Left lung (tissue), 10 donors: ENCODE data around the gene PAX8. TPM values are rescaled to one million over a fixed set of nuclear protein-coding genes. Genes with fewer than 3 reads are reported as not detected.
A peak's percentile ranks its signal among the peaks of the same experiment; 100 is the strongest.

Experiments
- ATAC-seq: fragments of 200-7000 bp; cut with Tn5 transposase; one replicate; pipeline ENCODE4 v1.9.1; 2020; ENCODE audit warnings: moderate library complexity
- DNase-seq, 4 donors: peaks; one replicate each; pipeline ENCODE4 v3.0.0-alpha.2; 2013 to 2020
- H3K27ac ChIP-seq, 2 donors: fragments of 200-600 bp; sonication (generic) in 1 of 2; one replicate each; pipeline versions ENCODE4 v1.5.0 to v1.8.0; 2020 to 2021
- H3K27me3 ChIP-seq, 2 donors: fragments of 200-600 bp; sonication (generic) in 1 of 2; one replicate each; pipeline versions ENCODE4 v1.5.0 to v1.8.0; 2020 to 2021
- H3K36me3 ChIP-seq, 2 donors: fragments of 200-600 bp; sonication (generic) in 1 of 2; one replicate each; pipeline versions ENCODE4 v1.5.0 to v1.8.0; 2020 to 2021
- H3K4me1 ChIP-seq, 2 donors: fragments of 200-600 bp; one replicate each; pipeline ENCODE4 v1.8.0; 2021
- H3K4me3 ChIP-seq, 2 donors: fragments of 200-600 bp; sonication (generic) in 1 of 2; one replicate each; pipeline versions ENCODE4 v1.5.0 to v1.8.0; 2020 to 2021; ENCODE audit warnings: mild to moderate bottlenecking in 1 of 2
- H3K9me3 ChIP-seq, 2 donors: fragments of 200-600 bp; sonication (generic) in 1 of 2; one replicate each; pipeline versions ENCODE4 v1.5.0 to v1.8.0; 2020 to 2021
- CTCF ChIP-seq, 2 donors: fragments of 200-600 bp; sonication (generic) in 1 of 2; IDR thresholded peaks; one replicate each; pipeline versions ENCODE4 v1.5.0 to v1.8.0; 2021; ENCODE audit warnings: antibody characterized with exemption in 2 of 2
- intact Hi-C, 2 donors: fragments of 100-400 bp; cut with DNase I; formaldehyde crosslinking; loops; one replicate each; pipeline versions ENCODE4 v1.11.2 to v1.14.2; 2022
- polyA plus RNA-seq, 6 donors: library from polyadenylated mRNA; unstranded; fragments of 120-200 nt; gene quantifications; one replicate each; pipeline ENCODE4 v1.2.1, GENCODE V29; 2013; ENCODE audit not compliant: insufficient read length in 6 of 6
- total RNA-seq, 2 donors: library from RNA; stranded (reverse); fragmentation: NEBNext Ultra II Directional; extraction: Animal tissue kit (Norgen Biotek cat#: 25700); gene quantifications; one replicate each; pipeline ENCODE4 v1.2.1, GENCODE V29; 2021
- donor health status: DM: no; HTN: yes; CAD: no.
- donor health status: DM: no; HTN: no; CAD: no.

The PAX8 gene
- total and polyA plus RNA-seq, 8 donors: 2.6 to 16.8 (median 6.4) TPM

DNA sequence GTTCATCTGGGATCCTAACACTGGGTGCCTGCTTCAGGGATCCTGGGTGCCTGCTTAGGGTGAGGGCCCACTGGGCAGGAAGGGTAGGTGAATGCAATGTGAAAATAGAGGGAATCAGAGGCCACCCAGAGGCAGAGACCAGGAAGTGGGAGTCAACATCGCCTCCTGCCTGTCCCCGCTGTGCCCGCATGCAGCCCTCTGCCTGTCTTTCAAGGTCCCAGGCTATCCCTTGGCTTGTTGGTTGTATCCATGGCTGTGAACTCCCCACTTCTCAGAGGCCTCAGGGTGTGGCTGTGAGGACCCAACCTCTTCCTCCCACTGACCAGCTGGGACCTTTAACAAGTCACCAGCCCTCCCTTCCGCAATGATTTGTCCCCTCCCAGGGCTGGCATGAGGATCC, 78.5 kb downstream of the PAX8 start:
- Histone ChIP-seq H3K9me3 (no peaks in the 10 kb centered on the region), H3K36me3 (peaks cover 0 to 67% of the 10 kb centered on the region in 2 donors), H3K4me3 (no peak overlapping the region), H3K4me1 (peaks cover 0 to 14% of the 10 kb centered on the region in 2 donors), H3K27me3 (no peaks in the 10 kb centered on the region), H3K27ac (no peak overlapping the region)
- intact Hi-C loops: no loop called here
- no peak for TF ChIP-seq CTCF (IDR thresholded peaks at IDR 0.05)
- DNase-seq (peak in 1 of 4 donors; percentile 28), ATAC-seq (no peak)

GRCh38 chr2:113198790-113199612, 79.7 kb downstream of the PAX8 start:
- Histone ChIP-seq H3K9me3 (no peaks in the 10 kb centered on the region), H3K27me3 (no peaks in the 10 kb centered on the region), H3K4me3 (peak overlapping the region; percentile 72 to 92), H3K4me1 (peaks cover 0 to 14% of the 10 kb centered on the region in 2 donors), H3K27ac (peak overlapping the region; percentile 72 to 84), H3K36me3 (peaks cover 0 to 80% of the 10 kb centered on the region in 2 donors)
- intact Hi-C loops: loop anchor here in 1 of 2 donors (5.0 kb wide), 1 partner anchor 62 kb away; no protein-coding TSS in a partner anchor
- ATAC-seq: peak; percentile 96
- peak; percentile 94 to 97 for TF ChIP-seq CTCF (IDR thresholded peaks at IDR 0.05)
- DNase-seq: peak; percentile 70 to 97 (median 78)

GRCh38 chr2:113198048-113198789, 80.5 kb downstream of the PAX8 start:
- Histone ChIP-seq H3K36me3 (peaks cover 0 to 88% of the 10 kb centered on the region in 2 donors), H3K9me3 (no peaks in the 10 kb centered on the region), H3K4me3 (peak overlapping the region; percentile 72 to 92), H3K27ac (peak overlapping the region; percentile 72 to 84), H3K27me3 (no peaks in the 10 kb centered on the region), H3K4me1 (peaks cover 0 to 14% of the 10 kb centered on the region in 2 donors)
- no peak for TF ChIP-seq CTCF (IDR thresholded peaks at IDR 0.05)
- intact Hi-C loops: loop anchor here in 1 of 2 donors (5.0 kb wide), 1 partner anchor 61 kb away; no protein-coding TSS in a partner anchor
- ATAC-seq (no peak), DNase-seq (no peak)

DNA sequence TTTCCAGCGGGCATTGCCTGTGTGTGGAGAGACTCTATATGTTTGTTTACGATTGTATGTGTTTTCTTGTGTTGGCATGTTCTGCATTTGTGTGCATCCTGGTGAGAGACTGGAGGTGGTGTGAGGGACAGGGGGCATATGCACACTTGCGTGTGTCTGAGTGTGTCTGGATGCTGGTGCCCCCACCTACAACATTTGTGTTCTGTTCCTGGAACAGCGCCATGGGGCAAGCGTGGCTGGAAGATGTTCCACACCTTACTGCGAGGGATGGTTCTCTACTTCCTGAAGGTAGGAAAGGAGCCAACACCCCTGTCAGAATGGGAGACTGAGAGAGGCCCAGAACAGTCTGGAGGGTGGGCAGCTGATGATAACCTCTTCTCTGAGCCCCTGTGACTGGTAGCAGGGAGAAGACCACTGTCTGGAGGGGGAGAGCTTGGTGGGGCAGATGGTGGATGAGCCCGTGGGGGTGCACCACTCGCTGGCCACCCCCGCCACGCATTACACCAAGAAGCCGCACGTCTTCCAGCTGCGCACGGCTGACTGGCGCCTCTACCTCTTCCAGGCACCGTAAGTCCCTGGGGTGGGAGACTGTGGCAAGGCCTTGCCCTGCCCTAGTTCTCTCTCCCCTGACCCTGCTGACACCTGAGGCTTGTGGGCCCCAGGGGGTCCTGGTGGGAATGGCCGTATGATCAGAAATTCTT, 81.2 kb downstream of the PAX8 start:
- Histone ChIP-seq H3K4me3 (no peak overlapping the region), H3K4me1 (peaks cover 0 to 14% of the 10 kb centered on the region in 2 donors), H3K27ac (no peak overlapping the region), H3K27me3 (no peaks in the 10 kb centered on the region), H3K36me3 (peaks cover 0 to 94% of the 10 kb centered on the region in 2 donors), H3K9me3 (no peaks in the 10 kb centered on the region)
- no peak for TF ChIP-seq CTCF (IDR thresholded peaks at IDR 0.05)
- ATAC-seq (no peak), DNase-seq (peak in 1 of 4 donors; percentile 33)
- intact Hi-C loops: loop anchor here in 1 of 2 donors (5.0 kb wide), 1 partner anchor 60 kb away; no protein-coding TSS in a partner anchor
